ENCODE measurements around the gene VAV2.

VAV2 gene

GRCh38 chr9:133815781-133816180, 176.3 kb downstream of the VAV2 start:
- no peak for DNase-seq (ENCODE audit: low read depth)

DNA sequence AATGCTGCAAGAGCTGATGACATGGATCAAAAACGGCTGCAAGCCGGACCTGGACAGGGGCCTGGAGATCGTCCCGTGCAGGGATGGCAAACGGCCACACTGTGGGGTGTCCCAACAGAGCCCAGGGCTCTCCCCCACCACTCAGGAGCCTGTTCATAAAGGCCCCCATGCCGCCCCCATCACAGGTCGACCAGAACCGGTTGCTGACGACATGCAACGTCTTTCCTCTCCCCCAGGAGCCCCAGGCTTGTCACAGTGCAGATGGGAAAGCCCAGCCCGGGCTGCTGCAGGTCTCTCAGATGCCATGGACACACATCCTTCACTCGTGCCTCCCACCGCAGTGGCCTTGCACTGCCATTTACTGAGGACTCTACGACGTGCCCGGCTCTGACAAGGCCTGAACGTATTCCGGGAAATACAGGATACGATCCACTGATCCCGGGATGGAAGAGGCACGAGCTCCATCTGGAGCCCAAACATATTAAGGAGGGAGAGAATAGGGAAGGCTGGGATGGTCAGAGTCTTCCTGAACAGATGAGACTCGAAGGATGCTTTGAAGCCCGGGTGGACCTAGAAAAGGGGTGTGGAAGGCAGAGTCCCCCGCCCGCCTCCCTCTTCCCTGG, 177.4 kb downstream of the VAV2 start:
- no peak for DNase-seq (ENCODE audit: low read depth)

GRCh38 chr9:133813749-133814585, 178.2 kb downstream of the VAV2 start:
- no peak for DNase-seq (ENCODE audit: low read depth)

DNA sequence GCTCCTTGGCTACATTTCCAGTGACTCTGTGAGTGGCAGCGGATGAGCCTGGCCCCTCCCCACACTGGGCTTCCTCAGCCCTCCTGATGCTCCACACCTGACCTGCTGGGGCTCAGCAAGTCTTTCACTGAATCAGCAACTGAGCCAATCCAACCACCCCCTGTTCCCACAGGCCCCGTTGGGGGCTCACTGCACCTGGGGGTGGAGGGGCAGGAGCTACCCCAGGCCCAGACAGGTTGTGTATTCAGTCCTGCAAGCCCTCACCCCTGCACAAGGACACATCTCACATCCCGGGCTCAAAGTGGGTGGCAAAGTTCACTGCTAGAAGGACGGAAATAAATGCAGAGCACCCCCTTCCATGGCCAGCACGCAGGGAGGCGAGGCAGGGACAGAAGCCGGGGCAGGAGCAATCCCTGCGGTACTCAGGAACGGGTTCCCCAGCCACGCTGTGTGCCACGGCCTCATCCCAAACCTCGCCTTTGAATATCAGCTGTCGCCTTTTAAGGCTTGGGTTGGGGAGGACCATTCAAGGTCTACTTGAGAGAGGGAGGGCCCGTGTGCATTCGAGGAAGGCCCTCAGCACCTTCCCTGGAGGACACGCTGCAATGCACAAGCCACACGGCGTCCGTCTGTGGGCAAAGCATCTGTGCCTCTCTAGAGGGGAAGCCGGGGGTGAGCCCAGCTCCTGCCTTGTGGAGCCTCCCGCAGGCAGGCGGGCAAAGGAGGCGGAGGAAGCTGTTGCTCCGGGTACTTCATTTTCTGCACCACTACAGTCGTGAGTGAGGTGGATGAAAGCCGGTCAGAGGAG, 179.0 kb downstream of the VAV2 start:
- DNase-seq (ENCODE audit: low read depth) = no peak

DNA sequence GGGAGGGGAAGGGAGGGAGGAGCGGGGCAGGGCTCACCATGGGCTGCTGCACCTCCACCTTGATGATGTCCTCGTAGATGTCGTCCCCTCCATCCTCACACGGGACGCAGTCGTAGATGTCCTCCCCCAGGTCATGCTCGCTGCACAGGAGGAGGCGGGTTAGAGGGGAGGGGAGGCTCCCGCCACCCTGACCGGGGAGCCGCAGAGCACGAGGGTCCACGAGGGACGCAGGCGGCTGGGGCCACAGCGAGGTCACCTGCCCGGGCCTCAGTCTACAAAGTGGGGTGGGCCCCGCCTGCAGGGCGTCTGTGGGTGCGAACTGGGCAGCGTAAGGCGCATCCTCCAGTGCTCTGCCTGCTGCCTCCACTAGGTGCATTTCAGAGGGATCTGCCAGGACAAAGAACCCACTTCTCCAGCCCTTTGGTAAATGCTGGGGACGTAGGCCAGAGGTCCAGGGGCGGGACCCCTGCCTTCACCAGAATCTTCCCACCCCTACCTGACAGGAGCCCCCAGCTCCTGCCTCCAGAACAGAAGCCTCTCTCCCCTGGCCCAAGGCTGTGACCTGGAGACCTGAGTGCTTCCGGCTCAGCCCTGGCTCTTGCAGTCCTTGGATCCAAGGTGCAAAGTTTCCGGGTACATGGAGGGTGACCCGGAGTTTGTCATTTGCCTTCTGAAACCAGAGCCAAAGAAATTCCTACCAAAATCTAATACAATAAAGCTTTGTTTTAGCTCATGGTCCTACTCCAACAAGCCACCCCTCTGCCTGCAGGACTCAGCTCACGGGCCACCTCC, 179.9 kb downstream of the VAV2 start:
- DNase-seq (ENCODE audit: low read depth) = no peak

DNA sequence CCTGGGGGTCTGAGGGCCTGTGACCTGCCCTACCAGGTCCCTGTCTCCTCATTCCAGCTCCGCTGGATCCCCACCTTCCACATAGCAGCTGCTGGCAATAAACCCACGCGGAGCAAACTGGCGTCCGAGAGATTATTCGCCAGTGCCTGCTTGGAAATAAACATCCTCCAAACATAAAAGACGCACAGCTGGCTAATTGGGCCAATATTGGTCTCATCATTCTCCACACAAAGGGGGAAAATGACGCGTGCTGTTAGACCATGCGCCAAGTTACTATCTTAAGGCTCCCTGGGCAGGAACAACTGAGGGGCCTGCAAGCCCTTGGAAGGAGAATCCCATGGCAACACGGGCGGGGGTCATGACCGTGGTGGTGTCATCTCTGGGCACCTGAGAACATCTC, 180.7 kb downstream of the VAV2 start:
- no peak for DNase-seq (ENCODE audit: low read depth)

GRCh38 chr9:133810556-133811195, 181.4 kb downstream of the VAV2 start:
- DNase-seq (ENCODE audit: low read depth) = no peak

DNA sequence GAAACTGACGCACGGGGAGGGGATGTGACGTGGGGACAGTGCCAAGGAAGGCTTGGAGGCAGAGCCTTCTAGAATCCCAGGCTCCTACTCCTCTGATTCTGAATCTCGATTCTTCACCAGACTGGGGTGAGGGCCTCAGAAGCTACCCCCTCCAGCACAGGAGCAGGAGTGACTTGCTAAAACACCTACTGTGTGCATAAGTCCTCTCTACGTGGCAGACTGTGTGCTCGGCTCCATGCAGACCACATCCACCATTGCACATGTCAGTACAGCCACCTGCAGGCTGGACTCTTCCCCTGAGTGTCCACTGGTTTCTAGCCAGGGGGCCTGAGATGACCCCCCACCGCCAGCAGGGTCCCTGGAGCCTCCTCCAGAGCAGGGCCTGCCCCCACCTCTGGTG, 182.8 kb downstream of the VAV2 start:
- no peak for DNase-seq (ENCODE audit: low read depth)

DNA sequence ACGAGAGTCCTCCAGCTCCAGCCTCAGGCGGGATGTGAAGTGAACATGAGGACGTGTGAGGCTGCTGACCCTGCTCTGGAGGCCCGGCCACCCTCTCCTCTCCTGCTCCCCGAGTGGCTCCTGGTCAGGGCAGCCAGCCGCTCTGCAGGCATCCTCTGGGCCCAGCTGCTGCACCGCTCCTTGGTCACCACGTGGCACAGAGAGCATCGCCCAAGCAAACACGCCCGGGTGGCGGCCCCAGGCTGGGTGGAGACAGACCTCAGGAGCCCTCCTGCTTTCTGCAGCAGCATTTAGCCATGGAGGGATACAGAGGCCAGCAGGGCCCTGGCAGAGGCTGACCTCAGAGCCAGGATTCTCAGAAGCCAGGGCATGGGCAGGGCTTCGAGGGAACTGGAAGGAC, 184.3 kb downstream of the VAV2 start:
- DNase-seq (ENCODE audit: low read depth) = no peak

- no peak for DNase-seq (ENCODE audit: low read depth)
These were observed 185.1 kb downstream of the VAV2 start for GRCh38 chr9:133807037-133807436.

DNA sequence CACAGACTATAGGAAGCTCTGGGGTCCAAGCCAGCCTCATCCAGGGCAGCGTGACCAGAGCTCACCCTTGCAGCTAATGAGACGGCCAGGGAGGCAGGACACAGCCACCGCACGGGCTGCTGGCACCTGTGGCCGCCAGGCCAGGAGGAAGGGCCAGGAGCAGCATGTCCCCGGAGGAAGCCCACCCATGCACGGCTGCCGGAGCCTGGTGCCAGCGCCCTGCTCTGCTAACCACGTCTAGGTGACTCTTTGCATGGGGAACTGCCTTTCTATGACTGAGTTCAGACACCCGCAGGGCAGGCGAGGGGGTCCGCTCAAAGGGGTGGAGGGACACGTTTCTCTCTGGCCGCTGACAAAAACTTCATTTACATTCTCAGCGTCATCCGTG, 185.5 kb downstream of the VAV2 start:
- DNase-seq (ENCODE audit: low read depth) = no peak

- DNase-seq (ENCODE audit: low read depth) = no peak
These were observed 186.1 kb downstream of the VAV2 start for GRCh38 chr9:133805876-133806622.

DNA sequence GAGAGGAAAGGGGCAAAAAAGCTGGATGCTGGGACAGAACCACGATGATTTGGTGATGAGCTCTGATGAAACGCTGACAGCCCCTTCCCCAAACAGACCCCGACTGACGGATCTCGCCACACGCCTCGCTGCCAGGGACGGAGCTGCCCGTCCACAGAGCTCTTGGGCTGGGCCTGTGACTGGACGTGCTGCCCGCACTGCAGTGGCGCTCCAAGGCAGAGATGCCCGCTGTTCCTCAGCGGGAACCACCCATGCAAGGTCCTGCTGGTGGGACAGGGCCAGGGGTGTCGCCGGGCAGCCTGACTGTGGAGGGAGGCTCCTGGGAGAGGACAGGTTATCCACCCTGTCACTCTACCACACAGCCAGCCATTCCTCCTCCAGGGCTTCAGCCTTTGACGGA, 187.9 kb downstream of the VAV2 start:
- DNase-seq (ENCODE audit: low read depth) = no peak

- no peak for DNase-seq (ENCODE audit: low read depth)
These were observed 188.4 kb downstream of the VAV2 start for GRCh38 chr9:133803745-133804144.

DNA sequence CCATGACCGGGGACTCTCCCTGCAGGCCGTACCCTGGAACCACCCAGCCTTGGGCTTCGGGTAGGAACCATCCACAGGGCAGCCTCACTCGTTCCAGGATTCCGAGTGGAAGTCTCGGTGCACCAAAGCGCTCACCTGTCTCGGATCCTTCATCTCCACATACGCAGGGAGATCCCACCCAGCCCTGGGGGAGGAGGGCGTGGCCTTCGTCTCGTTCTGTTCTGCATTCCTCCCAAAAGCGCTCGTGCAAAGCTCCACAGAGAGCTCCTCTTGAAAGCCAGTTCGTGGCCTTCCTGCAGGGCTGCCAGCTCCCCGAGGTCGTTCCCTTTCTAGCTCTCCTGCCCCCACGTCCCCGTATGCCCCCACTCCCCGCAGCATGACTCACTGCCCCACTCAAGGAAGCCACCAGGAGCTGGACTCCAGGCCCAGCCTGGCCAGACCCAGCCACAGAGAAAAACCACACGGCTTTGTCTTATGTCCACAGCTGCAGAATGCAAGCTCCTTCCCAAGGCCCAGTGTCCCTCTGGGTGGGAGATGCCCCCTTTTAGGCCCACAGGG, 189.0 kb downstream of the VAV2 start:
- DNase-seq (ENCODE audit: low read depth) = no peak

DNA sequence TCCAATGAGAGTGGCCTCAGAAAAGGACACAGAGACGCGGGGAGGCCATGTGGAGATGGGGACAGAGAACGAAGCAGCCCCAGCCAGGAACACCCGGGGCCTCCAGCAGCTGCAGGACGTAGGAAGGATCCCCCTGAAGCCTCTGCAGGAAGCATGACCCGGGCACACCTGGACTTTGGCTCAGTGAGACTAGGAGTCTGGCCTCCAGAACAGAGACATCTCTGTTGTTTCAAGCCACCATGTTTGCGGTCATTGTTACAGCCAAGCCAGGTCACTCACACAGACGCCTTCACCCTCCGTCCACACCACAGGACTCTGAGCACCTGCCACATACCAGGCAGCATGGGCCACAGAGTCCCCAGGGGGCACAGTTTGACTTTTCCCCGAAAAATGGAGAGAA, 190.4 kb downstream of the VAV2 start:
- no peak for DNase-seq (ENCODE audit: low read depth)

- no peak for DNase-seq (ENCODE audit: low read depth)
These were observed 191.9 kb downstream of the VAV2 start for GRCh38 chr9:133800266-133800665.

DNA sequence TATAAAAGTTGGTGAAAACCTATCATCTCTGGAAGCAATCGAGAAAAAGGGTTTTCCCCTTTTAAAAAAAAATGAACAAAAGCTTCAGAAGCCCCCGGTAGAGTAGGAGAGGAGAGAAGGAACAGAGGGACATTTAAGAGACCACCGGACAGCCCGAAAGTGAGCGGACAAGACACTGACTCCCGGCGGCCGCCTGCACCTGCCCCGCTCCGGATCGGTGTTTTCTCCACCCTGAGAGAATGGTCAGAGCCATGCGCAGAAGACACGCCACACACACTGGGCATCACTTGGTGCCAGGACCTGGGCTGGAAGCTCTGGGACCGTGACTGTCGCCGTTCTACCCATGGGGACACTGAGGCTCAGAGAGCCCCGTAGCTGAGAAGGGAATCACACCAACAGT, 192.4 kb downstream of the VAV2 start:
- no peak for DNase-seq (ENCODE audit: low read depth)

DNA sequence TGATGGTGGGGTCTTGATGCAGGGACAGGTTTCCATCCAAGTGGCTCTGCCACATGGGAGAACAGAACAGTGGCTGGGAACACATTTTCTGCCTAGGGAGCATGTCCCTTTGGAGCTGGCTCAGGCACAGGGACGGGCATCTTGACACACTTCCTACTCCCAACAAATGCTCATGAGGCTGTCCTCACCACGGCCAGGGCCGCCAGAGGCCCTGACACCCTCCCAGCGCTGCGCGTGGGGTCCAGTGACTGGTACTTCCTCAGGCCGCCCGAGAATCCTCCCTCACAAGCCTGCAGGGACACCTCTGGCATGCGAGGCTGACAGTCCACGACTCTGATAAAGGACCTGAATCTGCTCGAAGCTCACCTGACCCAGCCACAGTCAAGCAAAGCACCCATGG, 193.0 kb downstream of the VAV2 start:
- DNase-seq (ENCODE audit: low read depth) = no peak

- DNase-seq (ENCODE audit: low read depth) = no peak
These were observed 194.0 kb downstream of the VAV2 start for GRCh38 chr9:133798160-133798559.

Measured in stimulated activated CD8-positive, alpha-beta memory T cell treated with anti-CD3 and anti-CD28 coated beads, Interleukin-12 subunit alpha, Interleukin-12 subunit beta, amount 100 ng/mL, for 1 hour (primary cell).